ENCODE data around the gene CCR6. TPM values are rescaled to one million over a fixed set of nuclear protein-coding genes. Genes with fewer than 3 reads are reported as not detected.

The CCR6 gene
- total RNA-seq, 2 donors from 2014 or later, result 0.49 to 0.53 TPM

- Histone ChIP-seq H3K9me3 (no peaks in the 10 kb centered on the region), H3K4me3 (no peak overlapping the region), H3K27me3 (no peaks in the 10 kb centered on the region)
These were observed 23.2 kb downstream of the CCR6 start for GRCh38 chr6:167146135-167146534.

GRCh38 chr6:167146977-167147376, 24.1 kb downstream of the CCR6 start:
- no peak overlapping the region for H3K27ac ChIP-seq
- H3K9me3 ChIP-seq, result no peaks in the 10 kb centered on the region
- no peak for TF ChIP-seq CTCF (IDR thresholded peaks at IDR 0.05)
- no peaks in the 10 kb centered on the region for H3K36me3 ChIP-seq
- H3K9ac ChIP-seq (ENCODE audit: low read depth in 2 of 2, low read length in 2 of 2), result no peak overlapping the region
- no peak for DNase-seq
- no peaks in the 10 kb centered on the region for H3K4me1 ChIP-seq
- intact Hi-C loops (cut with DNase I), result no loop called here
- no peak overlapping the region for H3K4me3 ChIP-seq
- H3K27me3 ChIP-seq, result no peaks in the 10 kb centered on the region

More at GRCh38 chr6:167146135-167146534, 23.2 kb downstream of the CCR6 start:
- Histone ChIP-seq H3K4me1 (no peaks in the 10 kb centered on the region), H3K36me3 (no peaks in the 10 kb centered on the region), H3K27ac (no peak overlapping the region), H3K9ac (ENCODE audit: low read depth in 2 of 2, low read length in 2 of 2) (no peak overlapping the region)
- intact Hi-C loops (cut with DNase I), result no loop called here
- DNase-seq, result no peak
- TF ChIP-seq CTCF (IDR thresholded peaks at IDR 0.05), result no peak

- H3K27ac ChIP-seq, result no peak overlapping the region
- intact Hi-C loops (cut with DNase I), result no loop called here
- no peak overlapping the region for H3K4me3 ChIP-seq
- no peak for DNase-seq
- H3K9me3 ChIP-seq, result no peaks in the 10 kb centered on the region
- TF ChIP-seq CTCF (IDR thresholded peaks at IDR 0.05), result no peak
- H3K27me3 ChIP-seq, result no peaks in the 10 kb centered on the region
- no peaks in the 10 kb centered on the region for H3K36me3 ChIP-seq
- no peak overlapping the region for H3K9ac ChIP-seq (ENCODE audit: low read depth in 2 of 2, low read length in 2 of 2)
- no peaks in the 10 kb centered on the region for H3K4me1 ChIP-seq
These were observed 25.1 kb downstream of the CCR6 start for GRCh38 chr6:167148021-167148420.

GRCh38 chr6:167148997-167149396, 26.1 kb downstream of the CCR6 start:
- intact Hi-C loops (cut with DNase I), result no loop called here
- no peak for TF ChIP-seq CTCF (IDR thresholded peaks at IDR 0.05)
- no peaks in the 10 kb centered on the region for H3K36me3 ChIP-seq
- H3K4me3 ChIP-seq, result no peak overlapping the region
- no peaks in the 10 kb centered on the region for H3K4me1 ChIP-seq
- no peaks in the 10 kb centered on the region for H3K9me3 ChIP-seq
- no peak for DNase-seq
- H3K27me3 ChIP-seq, result no peaks in the 10 kb centered on the region
- no peak overlapping the region for H3K9ac ChIP-seq (ENCODE audit: low read depth in 2 of 2, low read length in 2 of 2)
- no peak overlapping the region for H3K27ac ChIP-seq

GRCh38 chr6:167150941-167151549, 28.1 kb downstream of the CCR6 start:
- no peak overlapping the region for H3K4me3 ChIP-seq
- intact Hi-C loops (cut with DNase I), result no loop called here
- no peak overlapping the region for H3K27ac ChIP-seq
- H3K9ac ChIP-seq (ENCODE audit: low read depth in 2 of 2, low read length in 2 of 2), result no peak overlapping the region
- no peaks in the 10 kb centered on the region for H3K27me3 ChIP-seq
- no peak for TF ChIP-seq CTCF (IDR thresholded peaks at IDR 0.05)
- DNase-seq, result no peak
- H3K36me3 ChIP-seq, result no peaks in the 10 kb centered on the region
- no peaks in the 10 kb centered on the region for H3K9me3 ChIP-seq
- H3K4me1 ChIP-seq, result no peaks in the 10 kb centered on the region
